ENCODE results near the gene PRR27.

Gene PRR27

DNA sequence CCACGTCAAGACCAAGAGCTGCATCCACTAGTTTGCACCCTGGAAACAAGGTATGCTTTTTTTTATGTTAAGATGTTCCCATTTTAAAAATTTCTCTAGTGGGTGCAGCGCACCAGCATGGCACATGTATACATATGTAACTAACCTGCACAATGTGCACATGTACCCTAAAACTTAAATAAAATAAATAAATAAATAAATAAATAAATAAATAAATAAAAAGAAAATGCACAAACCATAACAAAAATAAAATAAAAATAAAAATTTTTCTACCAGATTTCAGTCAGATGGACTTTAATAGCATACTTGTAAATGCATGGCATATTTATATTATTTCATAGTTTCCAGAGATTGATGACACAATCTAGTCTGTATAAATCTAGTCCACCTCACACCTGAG lies 1.9 kb upstream of the PRR27 start:
- no peaks in the 10 kb centered on the region for H3F3A ChIP-seq (ENCODE audit: control insufficient read depth, insufficient read depth)
- no peak overlapping the region for H3K27ac ChIP-seq (ENCODE audit: low read depth, low read length)
- H3K4me1 ChIP-seq (ENCODE audit: control insufficient read depth, low read length): no peaks in the 10 kb centered on the region
- no peaks in the 10 kb centered on the region for H3K9me2 ChIP-seq (replicated peaks; ENCODE audit: control insufficient read depth, low read length)
- H3K79me2 ChIP-seq (ENCODE audit: control insufficient read depth, low read length): no peaks in the 10 kb centered on the region
- H3K36me3 ChIP-seq (ENCODE audit: control insufficient read depth, low read length): no peaks in the 10 kb centered on the region
- no peaks in the 10 kb centered on the region for H3K9me3 ChIP-seq (ENCODE audit: control insufficient read depth, insufficient read depth, low read length)
- H3K4me2 ChIP-seq (ENCODE audit: low read length): no peak overlapping the region
- H3K4me3 ChIP-seq (ENCODE audit: low read length): no peak overlapping the region
- TF ChIP-seq, protein P1, sequence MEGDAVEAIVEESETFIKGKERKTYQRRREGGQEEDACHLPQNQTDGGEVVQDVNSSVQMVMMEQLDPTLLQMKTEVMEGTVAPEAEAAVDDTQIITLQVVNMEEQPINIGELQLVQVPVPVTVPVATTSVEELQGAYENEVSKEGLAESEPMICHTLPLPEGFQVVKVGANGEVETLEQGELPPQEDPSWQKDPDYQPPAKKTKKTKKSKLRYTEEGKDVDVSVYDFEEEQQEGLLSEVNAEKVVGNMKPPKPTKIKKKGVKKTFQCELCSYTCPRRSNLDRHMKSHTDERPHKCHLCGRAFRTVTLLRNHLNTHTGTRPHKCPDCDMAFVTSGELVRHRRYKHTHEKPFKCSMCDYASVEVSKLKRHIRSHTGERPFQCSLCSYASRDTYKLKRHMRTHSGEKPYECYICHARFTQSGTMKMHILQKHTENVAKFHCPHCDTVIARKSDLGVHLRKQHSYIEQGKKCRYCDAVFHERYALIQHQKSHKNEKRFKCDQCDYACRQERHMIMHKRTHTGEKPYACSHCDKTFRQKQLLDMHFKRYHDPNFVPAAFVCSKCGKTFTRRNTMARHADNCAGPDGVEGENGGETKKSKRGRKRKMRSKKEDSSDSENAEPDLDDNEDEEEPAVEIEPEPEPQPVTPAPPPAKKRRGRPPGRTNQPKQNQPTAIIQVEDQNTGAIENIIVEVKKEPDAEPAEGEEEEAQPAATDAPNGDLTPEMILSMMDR (IDR thresholded peaks at IDR 0.05; ENCODE audit: low read depth, low read length, poor library complexity, severe bottlenecking): no peak
- no peak for TF ChIP-seq EZH2phosphoT487 (IDR thresholded peaks at IDR 0.05; ENCODE audit: borderline replicate concordance, low read length)
- H3K27me3 ChIP-seq (ENCODE audit: control insufficient read depth, low read length): peaks cover 2% of the 10 kb centered on the region; the same call in 1 of the 2 replicates
- H4K20me1 ChIP-seq (ENCODE audit: control insufficient read depth, insufficient read depth, low read depth, low read length): no peaks in the 10 kb centered on the region

GRCh38 chr4:70158576-70158975 lies 4.5 kb downstream of the PRR27 start:
- Histone ChIP-seq H4K20me1 (ENCODE audit: control insufficient read depth, insufficient read depth, low read depth, low read length) (no peaks in the 10 kb centered on the region), H3K9me2 (replicated peaks; ENCODE audit: control insufficient read depth, low read length) (no peaks in the 10 kb centered on the region), H3K79me2 (ENCODE audit: control insufficient read depth, low read length) (no peaks in the 10 kb centered on the region), H3K36me3 (ENCODE audit: control insufficient read depth, low read length) (no peaks in the 10 kb centered on the region), H3K4me1 (ENCODE audit: control insufficient read depth, low read length) (no peaks in the 10 kb centered on the region), H3K4me2 (ENCODE audit: low read length) (no peak overlapping the region), H3K4me3 (ENCODE audit: low read length) (no peak overlapping the region), H3K27me3 (ENCODE audit: control insufficient read depth, low read length) (no peaks in the 10 kb centered on the region), H3K27ac (ENCODE audit: low read depth, low read length) (no peak overlapping the region), H3F3A (ENCODE audit: control insufficient read depth, insufficient read depth) (no peaks in the 10 kb centered on the region), H3K9me3 (ENCODE audit: control insufficient read depth, insufficient read depth, low read length) (no peaks in the 10 kb centered on the region)
- TF ChIP-seq EZH2phosphoT487 (IDR thresholded peaks at IDR 0.05; ENCODE audit: borderline replicate concordance, low read length): no peak
- TF ChIP-seq, protein P1 (IDR thresholded peaks at IDR 0.05; ENCODE audit: low read depth, low read length, poor library complexity, severe bottlenecking): no peak

GRCh38 chr4:70177090-70177489 lies 23.1 kb downstream of the PRR27 start:
- TF ChIP-seq, protein P1 (IDR thresholded peaks at IDR 0.05; ENCODE audit: low read depth, low read length, poor library complexity, severe bottlenecking): no peak
- TF ChIP-seq EZH2phosphoT487 (IDR thresholded peaks at IDR 0.05; ENCODE audit: borderline replicate concordance, low read length): no peak
- Histone ChIP-seq H3K27ac (ENCODE audit: low read depth, low read length) (no peak overlapping the region), H3K9me3 (ENCODE audit: control insufficient read depth, insufficient read depth, low read length) (no peaks in the 10 kb centered on the region), H3K79me2 (ENCODE audit: control insufficient read depth, low read length) (no peaks in the 10 kb centered on the region), H3K36me3 (ENCODE audit: control insufficient read depth, low read length) (no peaks in the 10 kb centered on the region), H3K4me1 (ENCODE audit: control insufficient read depth, low read length) (no peaks in the 10 kb centered on the region), H3K4me3 (ENCODE audit: low read length) (no peak overlapping the region), H3K27me3 (ENCODE audit: control insufficient read depth, low read length) (no peaks in the 10 kb centered on the region), H3F3A (ENCODE audit: control insufficient read depth, insufficient read depth) (no peaks in the 10 kb centered on the region), H4K20me1 (ENCODE audit: control insufficient read depth, insufficient read depth, low read depth, low read length) (no peaks in the 10 kb centered on the region), H3K4me2 (ENCODE audit: low read length) (no peak overlapping the region), H3K9me2 (replicated peaks; ENCODE audit: control insufficient read depth, low read length) (no peaks in the 10 kb centered on the region; the same call in 1 of the 2 replicates)

Data from DOHH2 (cell line).